Amygdala (tissue), 56 donors: Measurements from ENCODE around the gene FLT3.
A peak's percentile ranks its signal among the peaks of the same experiment; 100 is the strongest.
"Not testable (repeated sequence)": the region's sequence is repeated elsewhere in the genome, so short reads cannot be mapped to it uniquely, and the experiment has no call there.

Experiments used
- DNase-seq, 56 donors: peaks; one replicate each; lab custom pipeline; 2025; lab: John Stamatoyannopoulos, UW

The FLT3 gene

DNA sequence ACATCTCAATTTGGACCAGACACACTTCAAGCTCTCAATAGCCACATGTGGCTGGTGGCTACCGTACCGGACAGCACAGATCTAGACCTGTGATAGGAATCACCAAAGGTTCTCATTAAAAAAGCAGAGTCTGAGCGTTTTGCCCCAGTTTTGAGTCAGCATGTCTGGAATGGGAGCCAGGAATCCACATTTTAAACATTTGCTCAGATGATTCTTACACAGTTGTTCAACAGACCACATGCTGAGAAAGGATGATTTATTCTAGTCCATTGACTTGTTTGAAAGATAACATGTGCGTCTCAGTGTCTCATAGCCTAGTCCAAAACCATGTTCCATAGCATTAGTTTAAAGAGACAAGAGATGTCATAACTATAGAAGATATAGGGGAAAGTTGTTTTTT lies 53.4 kb downstream of the FLT3 start:
- no peak for DNase-seq

DNA sequence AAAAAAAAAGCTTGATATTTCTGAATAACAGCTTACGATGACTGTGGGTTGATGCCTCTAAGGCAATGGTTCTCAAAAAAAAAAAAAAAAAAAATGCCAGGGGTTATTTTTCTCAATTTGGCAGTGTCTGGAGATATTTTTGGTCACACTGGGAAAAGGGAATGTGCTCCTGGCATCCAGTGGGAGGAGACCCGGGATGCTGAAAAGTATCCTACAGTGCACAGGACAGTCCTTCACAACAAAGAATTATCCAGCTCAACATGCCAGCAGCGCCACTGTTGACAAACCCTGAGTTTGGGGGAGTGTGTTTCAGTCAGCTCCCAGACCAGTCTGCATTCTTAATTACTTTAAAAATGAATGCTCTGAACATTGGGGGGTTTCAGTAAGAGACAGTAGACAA lies 54.5 kb downstream of the FLT3 start:
- no peak for DNase-seq

DNA sequence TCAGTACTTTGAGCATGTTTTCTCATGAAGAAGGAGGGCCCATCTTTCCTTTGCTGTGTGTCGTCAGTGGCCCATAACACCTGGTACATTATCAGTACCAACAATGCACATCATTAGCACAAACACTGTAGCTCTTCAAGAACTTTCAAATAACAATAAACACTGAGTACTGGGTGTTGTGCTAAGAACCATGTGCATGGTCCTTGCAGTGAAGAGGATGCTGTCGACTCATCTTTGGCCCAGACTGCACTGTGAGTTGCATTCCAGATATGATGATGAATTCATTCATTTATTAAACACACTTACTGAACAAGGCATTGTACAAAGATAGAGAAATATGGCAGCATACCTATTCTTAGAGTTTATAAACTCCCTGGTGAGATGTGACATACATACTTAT lies 55.8 kb downstream of the FLT3 start:
- no peak for DNase-seq

DNA sequence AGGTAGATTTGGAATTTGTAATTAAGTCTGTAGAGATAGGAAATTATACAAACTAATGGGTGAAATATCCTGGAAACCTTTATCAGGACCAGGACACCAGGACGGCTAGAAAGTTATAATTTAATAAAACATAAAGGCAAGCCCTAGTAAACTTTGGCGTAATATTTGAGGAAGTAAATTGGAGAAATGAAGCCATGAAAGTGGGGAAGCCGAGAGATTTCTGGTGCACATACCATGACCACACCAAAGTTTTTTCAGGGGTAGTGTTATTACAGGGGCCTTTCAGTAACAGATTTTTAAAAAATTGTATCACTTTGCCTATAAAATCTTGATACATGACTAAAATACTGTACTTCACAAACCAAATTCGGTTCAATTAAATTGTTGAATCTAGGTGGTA lies 57.2 kb downstream of the FLT3 start:
- DNase-seq, result no peak

DNA sequence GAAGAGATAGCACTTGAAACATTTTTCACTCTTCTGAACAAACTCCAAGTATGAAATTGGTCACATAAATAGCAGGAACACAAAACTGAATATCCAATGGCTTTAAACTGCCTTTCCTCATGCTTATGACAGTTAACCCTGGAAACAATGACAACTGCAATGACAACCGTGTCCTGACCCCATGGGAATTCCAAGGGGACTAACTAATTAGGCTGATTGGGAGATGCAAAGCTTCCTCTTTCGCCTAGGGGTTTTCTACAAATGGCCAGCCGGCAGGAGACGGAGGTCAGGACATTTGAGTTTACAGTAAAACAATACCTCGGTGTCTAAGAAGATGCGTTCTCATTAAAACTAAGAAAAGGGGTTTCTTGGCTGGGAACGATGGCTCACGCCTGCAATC lies 58.9 kb downstream of the FLT3 start:
- no peak for DNase-seq

DNA sequence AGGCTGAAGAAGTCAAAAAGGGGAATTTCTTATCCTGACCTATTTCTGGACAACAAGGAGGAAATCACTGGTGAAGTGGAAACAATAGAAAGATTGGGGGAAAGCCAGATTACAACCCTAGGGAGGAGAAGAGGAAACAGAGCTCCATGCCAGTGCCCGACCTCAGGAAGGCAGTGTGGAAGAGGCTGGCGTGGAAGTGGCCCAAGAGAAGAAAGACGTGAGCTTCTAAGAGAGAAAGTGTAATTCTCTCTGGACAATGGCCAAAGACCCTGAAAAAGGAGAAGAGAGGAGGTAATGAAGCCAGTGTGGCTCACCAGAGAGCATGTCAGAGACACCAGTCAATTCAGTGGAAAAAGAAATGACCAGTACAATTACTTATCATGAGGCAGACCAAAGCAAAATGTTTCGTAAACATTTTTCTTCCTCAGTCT lies 59.3 kb downstream of the FLT3 start:
- DNase-seq, result peak in 1 of 56 donors; percentile 5

DNA sequence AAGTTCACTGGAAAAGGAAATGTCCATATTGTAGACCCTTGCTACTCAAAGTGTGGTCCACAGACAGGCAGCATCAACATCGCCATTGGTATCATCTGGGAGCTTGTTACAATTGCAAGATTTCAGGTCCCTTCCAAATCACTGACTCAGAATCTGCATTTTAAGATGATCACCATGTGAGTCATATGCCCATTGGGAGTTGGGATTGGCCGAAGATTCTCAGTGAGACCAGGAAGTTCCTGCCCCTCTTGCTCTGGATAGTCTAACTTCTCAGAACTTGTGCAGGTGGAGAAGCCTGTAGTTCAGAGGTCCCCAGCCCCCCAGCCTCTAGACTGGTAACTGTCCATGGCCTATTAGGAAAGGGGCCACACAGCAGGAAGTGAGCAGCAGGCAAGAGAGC lies 63.0 kb downstream of the FLT3 start:
- DNase-seq, result no peak

DNA sequence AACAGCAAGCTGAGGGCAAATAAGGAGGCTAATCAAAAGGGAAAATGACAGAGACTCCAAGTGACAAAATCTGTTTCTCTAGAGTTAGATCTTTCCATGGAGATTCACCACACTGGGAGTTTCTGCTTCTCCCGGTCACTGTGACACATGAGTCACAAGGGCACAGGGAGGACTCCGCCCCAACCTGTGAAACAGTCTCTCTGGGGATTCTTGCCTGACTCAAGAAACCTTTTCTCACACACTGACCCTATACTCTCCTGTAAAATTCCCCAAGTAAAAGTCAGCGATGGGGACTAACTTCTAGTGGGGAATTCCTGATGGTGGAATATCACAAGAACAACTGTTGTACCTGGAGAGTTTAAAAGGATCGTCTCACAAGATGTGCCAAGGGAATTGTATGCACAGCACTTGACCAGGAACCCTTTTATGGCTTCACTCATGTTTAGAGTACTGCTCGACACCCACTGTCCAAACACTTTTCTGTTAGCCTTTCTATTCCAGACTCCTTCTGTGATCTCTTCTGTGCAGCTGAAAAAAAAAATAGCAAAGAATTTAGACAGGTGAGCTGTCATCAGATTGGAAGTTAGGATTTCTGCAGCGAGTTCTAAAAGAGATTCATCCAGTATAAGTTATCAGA lies 65.1 kb downstream of the FLT3 start:
- no peak for DNase-seq

DNA sequence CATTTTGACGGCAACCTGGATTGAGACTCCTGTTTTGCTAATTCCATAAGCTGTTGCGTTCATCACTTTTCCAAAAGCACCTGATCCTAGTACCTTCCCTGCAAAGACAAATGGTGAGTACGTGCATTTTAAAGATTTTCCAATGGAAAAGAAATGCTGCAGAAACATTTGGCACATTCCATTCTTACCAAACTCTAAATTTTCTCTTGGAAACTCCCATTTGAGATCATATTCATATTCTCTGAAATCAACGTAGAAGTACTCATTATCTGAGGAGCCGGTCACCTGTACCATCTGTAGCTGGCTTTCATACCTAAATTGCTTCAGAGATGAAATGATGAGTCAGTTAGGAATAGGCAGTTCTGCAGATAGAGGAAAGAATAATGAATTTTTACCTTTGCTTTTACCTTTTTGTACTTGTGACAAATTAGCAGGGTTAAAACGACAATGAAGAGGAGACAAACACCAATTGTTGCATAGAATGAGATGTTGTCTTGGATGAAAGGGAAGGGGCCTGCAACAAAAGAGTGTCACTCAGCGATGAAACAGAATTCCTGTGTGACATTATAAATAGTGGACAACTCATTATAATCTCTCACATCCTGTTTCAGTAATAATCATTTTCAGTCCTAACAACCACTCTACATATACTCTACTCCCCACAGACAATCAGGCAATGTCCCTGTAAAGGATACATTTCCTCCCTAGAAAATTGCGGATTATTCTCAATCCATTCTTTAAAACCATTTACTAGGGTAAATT lies 66.3 kb downstream of the FLT3 start:
- DNase-seq, result no peak

DNA sequence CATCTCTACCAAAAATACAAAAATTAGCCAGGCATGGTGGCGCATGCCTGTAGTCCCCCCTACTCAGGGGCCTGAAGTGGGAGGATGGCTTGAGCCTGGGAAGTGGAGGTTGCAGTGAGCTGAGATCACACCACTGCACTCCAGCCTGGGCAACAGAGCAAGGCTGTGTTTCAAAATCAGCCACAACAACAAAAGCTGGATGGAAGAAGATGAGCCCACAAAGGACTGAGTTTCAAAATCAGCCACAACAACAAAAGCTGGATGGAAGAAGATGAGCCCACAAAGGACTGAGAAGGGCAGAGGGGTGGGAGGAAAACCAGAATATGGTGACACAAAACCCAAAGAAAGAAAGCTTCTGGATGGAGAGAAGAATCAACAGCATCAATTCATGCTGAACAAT lies 67.9 kb downstream of the FLT3 start:
- DNase-seq, result not testable (repeated sequence)

DNA sequence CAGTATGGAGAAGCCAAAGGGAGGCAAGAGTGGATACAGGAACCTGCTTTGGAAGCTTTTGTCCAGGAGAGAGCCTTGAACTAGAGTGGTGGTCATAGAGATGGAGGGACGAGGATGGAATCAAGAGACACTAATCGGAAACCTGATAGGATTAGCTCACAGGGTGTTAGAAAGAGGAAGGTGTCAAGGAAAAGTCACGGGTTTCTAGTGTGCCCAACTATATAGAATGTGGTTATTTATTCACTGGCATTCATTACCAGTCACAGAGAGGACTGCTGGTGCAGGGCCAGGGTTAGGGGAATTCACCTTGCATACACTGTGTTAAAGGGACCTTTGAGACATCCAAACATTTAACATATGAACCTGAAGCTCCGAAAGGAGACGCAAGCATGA lies 68.5 kb downstream of the FLT3 start:
- DNase-seq, result no peak

DNA sequence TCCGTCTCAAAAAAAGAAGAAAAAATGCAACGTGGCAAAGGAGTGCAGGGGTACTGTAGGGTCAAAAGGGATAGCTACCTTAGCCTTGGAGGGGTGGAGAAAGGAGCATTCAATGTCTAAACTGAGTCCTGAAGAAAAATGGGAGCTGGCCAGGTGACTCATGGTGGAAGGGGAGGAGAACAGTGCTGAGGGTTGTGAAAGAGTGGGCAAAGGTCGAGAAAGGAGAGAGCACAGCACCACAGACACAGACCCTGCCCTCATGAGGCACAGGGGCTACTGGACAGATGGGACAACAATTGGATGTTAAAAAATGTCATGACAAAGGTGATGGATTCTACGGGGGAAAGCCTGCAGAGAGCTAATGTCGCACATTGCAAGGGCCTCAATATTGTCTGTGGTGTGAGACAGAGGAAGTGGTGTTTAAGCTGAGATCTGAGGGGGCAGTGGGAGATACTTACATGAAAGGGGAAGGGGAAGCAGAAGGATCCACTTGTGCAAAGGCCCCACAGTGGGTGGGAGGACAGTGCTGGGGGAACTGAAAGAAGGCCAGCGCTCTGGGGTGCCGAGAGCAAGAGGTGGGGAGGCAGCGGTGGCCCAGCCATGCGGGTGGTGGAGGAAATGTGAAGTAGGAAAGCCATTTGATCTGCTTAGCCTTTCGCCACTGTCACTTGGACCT lies 69.0 kb downstream of the FLT3 start:
- peak in 33 of 56 donors; percentile 2 to 60 (median 13) for DNase-seq

DNA sequence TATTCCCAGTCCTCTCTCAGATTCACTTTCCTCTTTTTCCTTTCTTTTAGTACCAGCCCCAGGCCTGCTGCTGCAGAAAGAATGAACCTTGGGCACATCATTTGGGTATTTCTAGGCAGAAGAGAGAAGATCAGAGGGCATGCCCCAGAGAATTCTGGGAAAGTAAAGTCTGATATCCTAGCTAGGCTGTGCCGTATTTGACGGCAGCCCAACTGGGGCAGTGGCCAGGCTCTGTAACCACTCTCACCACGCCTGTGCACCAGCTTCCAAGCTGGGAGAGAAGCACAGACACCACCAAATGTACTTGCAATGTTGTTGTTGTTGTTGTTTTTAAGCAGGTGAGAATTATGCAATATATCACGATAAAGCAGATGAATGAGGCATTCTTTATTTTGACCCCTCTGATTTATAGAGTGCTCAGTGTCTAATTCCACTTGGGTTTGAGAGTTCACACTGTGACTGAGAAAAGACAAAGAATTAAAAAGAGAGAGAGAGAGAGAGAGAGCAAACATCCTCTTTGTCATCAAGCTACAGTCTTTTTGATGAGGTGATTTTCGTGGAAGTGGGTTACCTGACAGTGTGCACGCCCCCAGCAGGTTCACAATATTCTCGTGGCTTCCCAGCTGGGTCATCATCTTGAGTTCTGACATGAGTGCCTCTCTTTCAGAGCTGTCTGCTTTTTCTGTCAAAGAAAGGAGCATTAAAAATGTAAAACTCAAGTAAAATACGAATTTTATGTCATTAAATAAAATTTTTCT lies 72.6 kb downstream of the FLT3 start:
- DNase-seq, result no peak

DNA sequence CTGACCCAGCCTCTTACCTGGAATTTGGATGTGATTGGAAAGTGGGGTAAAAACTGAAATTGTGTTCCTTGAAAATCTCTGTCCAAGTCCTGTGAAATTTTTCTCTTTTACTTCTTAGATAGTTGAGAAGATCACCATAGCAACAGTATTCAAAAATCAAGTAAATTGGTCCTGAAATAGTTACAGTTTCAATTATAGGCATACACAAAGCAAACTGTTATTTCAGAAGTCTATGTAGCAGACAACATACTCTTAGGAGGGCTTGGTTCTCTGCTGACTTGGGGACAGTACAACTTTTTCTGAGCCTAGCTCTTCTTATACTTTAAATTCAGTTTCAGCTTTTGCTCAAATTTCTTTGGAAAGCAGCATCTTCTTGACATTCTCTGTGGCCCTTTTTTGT lies 73.3 kb downstream of the FLT3 start:
- no peak for DNase-seq

DNA sequence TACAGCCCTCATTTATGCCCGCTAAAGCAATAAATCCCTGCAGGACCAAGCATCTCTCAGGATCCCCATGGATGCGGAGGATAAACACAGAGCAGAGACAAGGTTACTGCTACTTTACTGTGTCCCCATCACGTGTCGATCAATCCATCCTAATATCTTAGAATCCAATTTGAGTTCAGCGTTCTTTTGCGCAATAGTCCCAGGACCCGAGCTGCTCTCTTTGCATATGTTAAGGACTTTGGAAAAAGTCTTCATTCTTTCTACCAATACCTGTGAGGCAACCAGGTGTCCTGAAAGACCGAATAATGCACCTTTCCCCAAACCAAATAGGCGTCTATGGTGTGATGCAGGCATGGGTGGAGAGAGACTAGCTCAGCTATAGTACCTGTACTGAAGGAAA lies 73.9 kb downstream of the FLT3 start:
- DNase-seq, result no peak

DNA sequence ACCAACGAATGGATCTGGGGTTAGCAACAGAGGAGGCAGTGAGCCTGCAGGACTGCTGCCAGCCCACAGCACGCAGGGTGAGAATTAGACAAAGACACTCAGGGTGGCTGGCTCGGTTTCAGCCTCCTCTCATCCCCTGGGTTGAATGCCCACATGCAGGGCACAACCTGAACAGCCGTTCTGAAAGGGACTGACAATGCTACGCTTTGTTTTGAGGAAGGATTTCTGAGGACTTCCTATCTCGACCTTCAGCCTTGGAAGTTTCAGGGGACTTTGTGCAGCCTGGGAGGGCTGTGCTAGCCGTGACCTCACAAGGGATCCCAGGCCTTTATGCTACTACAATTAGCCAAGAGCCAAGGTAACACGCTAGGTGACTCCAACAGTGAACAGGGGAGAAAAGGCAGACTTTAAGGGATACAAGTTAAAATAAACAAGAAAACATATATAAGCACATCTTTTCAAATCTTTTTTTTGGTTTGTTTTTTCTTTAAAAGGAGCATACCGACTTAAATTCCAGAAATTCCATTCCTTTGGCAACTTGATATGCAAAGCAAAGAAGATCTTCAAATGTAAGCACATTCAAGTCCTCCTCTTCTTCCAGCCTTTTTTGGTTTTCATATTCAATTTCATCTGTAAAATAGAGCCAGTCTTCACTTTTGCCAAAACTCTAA lies 77.4 kb downstream of the FLT3 start:
- DNase-seq, result peak in 1 of 56 donors; percentile 5

DNA sequence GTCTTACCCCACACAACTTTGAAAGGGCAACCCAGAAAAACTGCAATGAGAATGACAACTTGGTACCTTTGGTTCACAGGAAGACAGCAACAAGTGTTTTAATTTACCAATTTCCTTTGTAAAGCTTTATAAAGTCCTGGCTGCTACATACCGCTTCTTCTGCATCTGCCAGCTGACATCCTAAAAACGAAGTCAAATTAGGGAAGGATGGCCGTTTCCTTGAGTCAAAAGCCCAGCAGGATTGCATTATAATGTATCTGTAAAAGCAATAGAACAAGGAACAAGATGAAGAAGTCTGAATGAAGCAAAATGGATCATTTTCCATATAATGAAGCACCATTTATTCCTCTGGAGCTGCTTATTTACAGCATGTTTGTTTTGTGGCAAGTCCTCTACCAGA lies 86.1 kb downstream of the FLT3 start:
- no peak for DNase-seq

DNA sequence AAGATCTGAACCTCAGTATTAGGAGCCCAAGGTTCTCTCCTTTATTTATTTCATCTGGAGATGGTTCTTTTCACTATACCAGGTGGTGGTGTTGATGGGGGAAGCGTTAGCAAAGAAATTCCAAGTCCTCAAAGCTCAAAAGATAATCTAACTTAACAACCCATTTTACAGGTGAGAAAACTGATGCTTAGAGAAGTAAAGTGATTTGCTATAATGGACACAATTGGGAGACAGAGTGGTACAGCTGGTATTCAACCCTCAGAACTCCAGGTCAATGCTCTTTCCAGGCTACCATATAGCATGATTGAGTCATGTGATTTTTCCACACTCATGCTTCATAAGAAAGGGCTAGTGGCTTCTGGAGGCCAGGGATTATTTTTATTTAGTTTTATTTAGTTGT lies 86.9 kb downstream of the FLT3 start:
- no peak for DNase-seq

DNA sequence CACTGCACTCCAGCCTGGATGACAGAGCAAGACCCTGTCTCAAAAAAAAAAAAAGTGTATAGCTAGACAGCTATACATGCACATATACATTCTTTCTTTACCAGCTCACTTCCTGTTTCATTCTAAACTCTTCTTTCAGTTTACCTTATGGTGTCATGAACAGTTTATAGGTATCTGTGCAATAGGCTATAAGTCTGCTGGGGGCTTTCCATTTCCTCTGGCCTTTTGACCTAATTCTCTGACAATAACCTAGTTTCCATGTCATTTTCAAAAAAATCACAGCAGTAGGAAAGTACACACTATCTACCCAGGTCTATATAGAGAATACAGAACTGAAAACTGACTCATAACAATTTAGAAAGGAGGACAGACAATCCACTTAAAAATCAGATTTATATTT lies 87.5 kb downstream of the FLT3 start:
- DNase-seq, result no peak

DNA sequence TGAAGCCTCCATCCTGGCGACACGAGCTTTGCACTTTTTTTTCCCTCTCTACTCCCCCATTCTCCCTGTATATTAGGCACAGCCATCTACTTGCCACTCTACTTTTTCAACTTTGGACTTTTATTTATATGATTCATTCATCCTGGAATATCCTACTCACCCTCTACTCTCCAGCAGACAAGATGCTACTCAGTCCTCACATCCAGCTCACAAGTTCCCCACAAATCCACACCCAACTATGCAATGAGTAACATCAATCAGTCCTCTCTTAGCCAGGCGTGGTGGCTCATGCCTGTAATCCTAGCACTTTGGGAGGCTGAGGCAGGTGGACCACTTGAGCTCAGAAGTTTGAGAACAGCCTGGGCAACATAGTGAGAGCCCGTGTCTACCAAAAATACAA lies 88.0 kb downstream of the FLT3 start:
- no peak for DNase-seq

DNA sequence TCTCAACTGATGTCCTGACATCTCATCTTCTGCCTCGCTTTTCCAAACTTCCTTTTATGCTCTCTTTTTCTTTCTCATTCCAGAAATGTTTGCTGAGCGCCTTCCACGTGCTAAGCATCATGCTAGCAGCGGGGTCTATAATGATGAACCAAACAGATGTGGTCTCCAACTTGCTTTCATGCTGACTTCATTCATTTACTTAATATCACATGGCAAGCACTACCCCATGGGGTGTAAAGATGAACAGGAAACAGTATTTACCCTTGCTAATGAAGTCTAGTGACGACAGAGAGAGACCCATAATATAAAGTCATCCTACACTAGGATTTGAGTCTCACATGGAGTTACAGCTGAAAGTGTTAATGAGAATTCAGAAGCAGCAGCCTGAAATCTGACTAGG lies 90.3 kb downstream of the FLT3 start:
- no peak for DNase-seq
